Activated naive CD8-positive, alpha-beta T cell treated with anti-CD3 and anti-CD28 coated beads for 36 hours (primary cell): ENCODE results near the gene KRTAP10-6. TPM values are rescaled to one million over a fixed set of nuclear protein-coding genes. Genes with fewer than 3 reads are reported as not detected.
"Not testable (repeated sequence)": the region's sequence is repeated elsewhere in the genome, so short reads cannot be mapped to it uniquely, and the experiment has no call there.

Experiments
- DNase-seq: peaks from one replicate; pipeline ENCODE4 v3.0.0; 2021
- H3K27ac Mint-ChIP-seq: one replicate; pipeline ENCODE4 v1.8.0; 2022; ENCODE audit warnings: mild to moderate bottlenecking, moderate library complexity, mixed read lengths
- H3K27me3 Mint-ChIP-seq: one replicate; pipeline ENCODE4 v1.8.0; 2022; ENCODE audit warnings: mild to moderate bottlenecking, mixed read lengths
- H3K36me3 Mint-ChIP-seq: one replicate; pipeline ENCODE4 v1.8.0; 2021; ENCODE audit warnings: mild to moderate bottlenecking, mixed read lengths
- H3K4me1 Mint-ChIP-seq: one replicate; pipeline ENCODE4 v1.8.0; 2021; ENCODE audit warnings: mixed read lengths
- H3K4me3 Mint-ChIP-seq: one replicate; pipeline ENCODE4 v1.8.0; 2022; ENCODE audit warnings: mild to moderate bottlenecking, moderate library complexity, mixed read lengths
- H3K9me3 Mint-ChIP-seq: one replicate; pipeline ENCODE4 v1.8.0; 2022; ENCODE audit warnings: mixed read lengths
- total RNA-seq, 2 experiments: library from RNA; stranded (reverse); gene quantifications; one replicate each; pipeline ENCODE4 v1.2.3, GENCODE V29; 2021

Gene KRTAP10-6
- total RNA-seq, 2 experiments from 2014 or later: not detected

GRCh38 chr21:44568261-44568660 is 24.0 kb downstream of the KRTAP10-6 start:
- no peaks in the 10 kb centered on the region for H3K36me3 Mint-ChIP-seq
- no peak for DNase-seq
- H3K4me1 Mint-ChIP-seq: peaks cover 9% of the 10 kb centered on the region
- H3K27ac Mint-ChIP-seq: no peak overlapping the region
- H3K9me3 Mint-ChIP-seq: peaks cover 2% of the 10 kb centered on the region
- no peak overlapping the region for H3K4me3 Mint-ChIP-seq
- H3K27me3 Mint-ChIP-seq: no peaks in the 10 kb centered on the region

- no peak for DNase-seq
- Mint-ChIP-seq H3K27me3 (no peaks in the 10 kb centered on the region), H3K4me3 (no peak overlapping the region), H3K4me1 (peaks cover 9% of the 10 kb centered on the region), H3K36me3 (peaks cover under 1% of the 10 kb centered on the region), H3K27ac (no peak overlapping the region), H3K9me3 (peaks cover 3% of the 10 kb centered on the region)
Observed at GRCh38 chr21:44567481-44568171, 24.7 kb downstream of the KRTAP10-6 start.

GRCh38 chr21:44566403-44566802 is 25.9 kb downstream of the KRTAP10-6 start:
- peaks cover 4% of the 10 kb centered on the region for H3K36me3 Mint-ChIP-seq
- no peak overlapping the region for H3K27ac Mint-ChIP-seq
- no peaks in the 10 kb centered on the region for H3K27me3 Mint-ChIP-seq
- H3K4me1 Mint-ChIP-seq: peaks cover 9% of the 10 kb centered on the region
- peaks cover 13% of the 10 kb centered on the region for H3K9me3 Mint-ChIP-seq
- DNase-seq: no peak
- no peak overlapping the region for H3K4me3 Mint-ChIP-seq

GRCh38 chr21:44564886-44565598 is 27.3 kb downstream of the KRTAP10-6 start:
- H3K27me3 Mint-ChIP-seq: no peaks in the 10 kb centered on the region
- H3K9me3 Mint-ChIP-seq: peaks cover 19% of the 10 kb centered on the region
- no peak overlapping the region for H3K4me3 Mint-ChIP-seq
- peaks cover 9% of the 10 kb centered on the region for H3K4me1 Mint-ChIP-seq
- peak overlapping the region; percentile 70 for H3K27ac Mint-ChIP-seq
- no peak for DNase-seq
- peaks cover 7% of the 10 kb centered on the region for H3K36me3 Mint-ChIP-seq

GRCh38 chr21:44564099-44564498 is 28.2 kb downstream of the KRTAP10-6 start:
- no peak overlapping the region for H3K27ac Mint-ChIP-seq

GRCh38 chr21:44558695-44559094 is 33.6 kb downstream of the KRTAP10-6 start, which contains the start of gene KRTAP10-3:
Gene KRTAP10-3 (minus strand): TSS chr21:44558795. CDS start chr21:44558715, 80 bp downstream.
- Mint-ChIP-seq H3K36me3 (peaks cover 8% of the 10 kb centered on the region), H3K27me3 (no peaks in the 10 kb centered on the region), H3K4me3 (no peak within 1 kb of the TSS), H3K4me1 (no peaks in the 10 kb centered on the region), H3K27ac (no peak within 1 kb of the TSS), H3K9me3 (peaks cover 20% of the 10 kb centered on the region)
- no peak for DNase-seq

More at GRCh38 chr21:44564099-44564498, 28.2 kb downstream of the KRTAP10-6 start:
- H3K36me3 Mint-ChIP-seq: peaks cover 8% of the 10 kb centered on the region
- no peak overlapping the region for H3K4me3 Mint-ChIP-seq
- H3K4me1 Mint-ChIP-seq: peaks cover 9% of the 10 kb centered on the region
- DNase-seq: no peak
- no peaks in the 10 kb centered on the region for H3K27me3 Mint-ChIP-seq
- H3K9me3 Mint-ChIP-seq: peaks cover 21% of the 10 kb centered on the region

- not testable (repeated sequence) for H3K36me3 Mint-ChIP-seq, H3K4me3 Mint-ChIP-seq, H3K27me3 Mint-ChIP-seq, DNase-seq, H3K4me1 Mint-ChIP-seq, H3K27ac Mint-ChIP-seq
- peaks cover 22% of the 10 kb centered on the region for H3K9me3 Mint-ChIP-seq
Observed at GRCh38 chr21:44558329-44558675, 34.0 kb downstream of the KRTAP10-6 start.

GRCh38 chr21:44557491-44558328 is 34.6 kb downstream of the KRTAP10-6 start:
- DNase-seq: no peak
- Mint-ChIP-seq H3K27me3 (no peaks in the 10 kb centered on the region), H3K4me1 (no peaks in the 10 kb centered on the region), H3K27ac (no peak overlapping the region), H3K36me3 (peaks cover 15% of the 10 kb centered on the region), H3K9me3 (peaks cover 27% of the 10 kb centered on the region), H3K4me3 (no peak overlapping the region)

- Mint-ChIP-seq H3K4me1 (no peaks in the 10 kb centered on the region), H3K4me3 (no peak overlapping the region), H3K9me3 (peaks cover 19% of the 10 kb centered on the region), H3K27me3 (no peaks in the 10 kb centered on the region), H3K36me3 (peaks cover 12% of the 10 kb centered on the region), H3K27ac (no peak overlapping the region)
- DNase-seq: no peak
Observed at GRCh38 chr21:44556879-44557278, 35.4 kb downstream of the KRTAP10-6 start.

- H3K36me3 Mint-ChIP-seq: peaks cover 12% of the 10 kb centered on the region
- no peak for DNase-seq
- no peak overlapping the region for H3K4me3 Mint-ChIP-seq
- H3K4me1 Mint-ChIP-seq: no peaks in the 10 kb centered on the region
- peaks cover 11% of the 10 kb centered on the region for H3K9me3 Mint-ChIP-seq
- H3K27me3 Mint-ChIP-seq: no peaks in the 10 kb centered on the region
- H3K27ac Mint-ChIP-seq: no peak overlapping the region
Observed at GRCh38 chr21:44555200-44555875, 37.0 kb downstream of the KRTAP10-6 start.

- H3K4me1 Mint-ChIP-seq: peaks cover 16% of the 10 kb centered on the region
- H3K36me3 Mint-ChIP-seq: peaks cover 14% of the 10 kb centered on the region
- H3K4me3 Mint-ChIP-seq: no peak overlapping the region
- no peak for DNase-seq
- no peak overlapping the region for H3K27ac Mint-ChIP-seq
- no peaks in the 10 kb centered on the region for H3K27me3 Mint-ChIP-seq
- H3K9me3 Mint-ChIP-seq: peaks cover 14% of the 10 kb centered on the region
Observed at GRCh38 chr21:44552681-44553080, 39.6 kb downstream of the KRTAP10-6 start.

GRCh38 chr21:44552136-44552535 is 40.2 kb downstream of the KRTAP10-6 start:
- DNase-seq: no peak
- Mint-ChIP-seq H3K4me3 (no peak overlapping the region), H3K27me3 (no peaks in the 10 kb centered on the region), H3K4me1 (peaks cover 22% of the 10 kb centered on the region), H3K36me3 (peaks cover 20% of the 10 kb centered on the region), H3K27ac (no peak overlapping the region), H3K9me3 (peaks cover 20% of the 10 kb centered on the region)

- H3K27ac Mint-ChIP-seq: no peak within 1 kb of the TSS
- H3K4me3 Mint-ChIP-seq: no peak within 1 kb of the TSS
- H3K27me3 Mint-ChIP-seq: no peaks in the 10 kb centered on the region
- peaks cover 26% of the 10 kb centered on the region for H3K36me3 Mint-ChIP-seq
- DNase-seq: no peak
- peaks cover 26% of the 10 kb centered on the region for H3K9me3 Mint-ChIP-seq
- H3K4me1 Mint-ChIP-seq: peaks cover 28% of the 10 kb centered on the region
Observed at GRCh38 chr21:44551340-44551961, 40.9 kb downstream of the KRTAP10-6 start, which contains the start of gene KRTAP10-2. Gene KRTAP10-2 (minus strand): TSS chr21:44551505. CDS start chr21:44551458, 47 bp downstream.

GRCh38 chr21:44550807-44551206 is 41.5 kb downstream of the KRTAP10-6 start:
- DNase-seq: no peak
- peaks cover 27% of the 10 kb centered on the region for H3K9me3 Mint-ChIP-seq
- no peaks in the 10 kb centered on the region for H3K27me3 Mint-ChIP-seq
- H3K4me1 Mint-ChIP-seq: peaks cover 29% of the 10 kb centered on the region
- peaks cover 29% of the 10 kb centered on the region for H3K36me3 Mint-ChIP-seq
- no peak overlapping the region for H3K27ac Mint-ChIP-seq
- no peak overlapping the region for H3K4me3 Mint-ChIP-seq
